KOPT-K1 (cell line): ENCODE measurements around the gene TNS3.
"Not testable (repeated sequence)": the region's sequence is repeated elsewhere in the genome, so short reads cannot be mapped to it uniquely, and the experiment has no call there.

Source experiments
- H3K27ac ChIP-seq: fragments of 200-600 bp; sonication (generic); 2 replicates; pipeline ENCODE4 v1.5.1; 2016; ENCODE audit warnings: antibody characterized with exemption, mild to moderate bottlenecking, low read depth, low read length; ENCODE audit not compliant: poor library complexity, severe bottlenecking
- H3K36me3 ChIP-seq: fragments of 200-600 bp; sonication (generic); 2 replicates; pipeline ENCODE4 v1.5.1; 2017; ENCODE audit warnings: antibody characterized with exemption, mild to moderate bottlenecking, low read length, moderate library complexity; ENCODE audit not compliant: insufficient read depth
- H3K9me3 ChIP-seq: fragments of 200-600 bp; sonication (generic); 2 replicates; pipeline ENCODE4 v1.5.1; 2017; ENCODE audit warnings: antibody characterized with exemption, low read length, mild to moderate bottlenecking; ENCODE audit not compliant: insufficient read depth, poor library complexity, severe bottlenecking

The TNS3 gene

DNA sequence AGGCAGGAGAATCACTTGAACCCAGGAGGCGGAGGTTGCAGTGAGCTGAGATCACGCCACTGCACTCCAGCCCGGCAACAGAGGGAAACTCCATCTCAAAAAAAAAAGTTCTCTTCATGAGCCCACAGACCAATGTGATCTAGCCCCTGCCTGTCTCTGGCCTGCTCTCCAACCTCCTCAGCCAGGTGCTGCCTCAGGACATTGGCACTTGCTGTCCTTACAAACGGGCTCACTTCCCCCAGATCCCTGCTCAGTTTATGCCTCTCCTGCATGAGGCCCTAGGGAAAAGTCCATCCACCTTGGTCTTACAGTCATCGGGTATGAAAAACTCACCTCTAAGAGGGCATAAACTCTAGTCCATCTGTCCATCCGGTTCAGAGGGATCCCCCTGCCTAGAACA lies 32.5 kb downstream of the TNS3 start:
- no peaks in the 10 kb centered on the region for H3K36me3 ChIP-seq
- no peak overlapping the region for H3K27ac ChIP-seq
- H3K9me3 ChIP-seq = peaks cover 6% of the 10 kb centered on the region

- Histone ChIP-seq H3K36me3 (no peaks in the 10 kb centered on the region), H3K27ac (no peak overlapping the region), H3K9me3 (peaks cover 6% of the 10 kb centered on the region)
Observed at GRCh38 chr7:47548546-47548945, 33.4 kb downstream of the TNS3 start.

- Histone ChIP-seq H3K36me3 (no peaks in the 10 kb centered on the region), H3K27ac (no peak overlapping the region), H3K9me3 (peaks cover 6% of the 10 kb centered on the region)
Observed at GRCh38 chr7:47546733-47547494, 35.0 kb downstream of the TNS3 start.

- Histone ChIP-seq H3K27ac (no peak overlapping the region), H3K9me3 (peaks cover 6% of the 10 kb centered on the region), H3K36me3 (no peaks in the 10 kb centered on the region)
Observed at GRCh38 chr7:47546171-47546570, 35.7 kb downstream of the TNS3 start.

DNA sequence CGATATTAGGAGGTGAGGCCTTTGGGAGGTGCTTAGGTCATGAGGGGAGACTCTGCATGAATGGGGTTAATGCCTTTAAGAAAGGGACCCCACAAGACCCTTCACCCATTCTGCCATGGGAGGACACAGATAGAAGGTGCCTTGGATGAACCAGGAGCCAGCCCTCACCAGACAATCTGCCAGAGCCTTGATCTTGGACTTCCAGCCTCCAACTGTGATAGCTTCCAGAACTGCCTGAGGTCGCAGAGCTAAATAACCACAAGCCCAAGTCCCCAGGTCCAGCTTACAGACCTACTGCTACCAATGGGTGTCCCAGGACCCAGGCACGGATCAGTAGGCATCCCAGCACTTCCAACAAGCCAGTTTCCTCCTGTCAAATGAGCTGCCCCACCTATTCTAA lies 37.5 kb downstream of the TNS3 start:
- Histone ChIP-seq H3K27ac (no peak overlapping the region), H3K36me3 (no peaks in the 10 kb centered on the region), H3K9me3 (peaks cover 6% of the 10 kb centered on the region)

DNA sequence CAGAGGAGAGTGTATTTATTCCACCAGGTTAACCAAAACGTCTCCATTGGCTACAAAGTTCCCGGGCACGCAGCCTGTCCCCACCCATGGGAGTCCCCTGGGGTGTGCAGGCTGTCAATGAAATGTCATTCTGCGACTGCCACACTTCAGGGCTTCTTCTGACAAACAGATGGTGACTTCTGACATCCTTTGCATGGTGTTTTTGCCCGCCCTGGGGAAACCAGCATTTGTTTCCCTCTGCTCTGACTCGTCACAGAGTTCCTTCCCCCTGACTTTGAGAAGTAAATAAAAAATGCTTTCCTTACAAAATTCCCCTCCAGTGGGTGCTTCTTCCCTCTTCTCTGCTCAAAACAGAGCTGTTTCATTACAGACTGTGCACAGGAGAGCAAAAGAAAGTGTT lies 38.2 kb downstream of the TNS3 start:
- H3K36me3 ChIP-seq = no peaks in the 10 kb centered on the region

DNA sequence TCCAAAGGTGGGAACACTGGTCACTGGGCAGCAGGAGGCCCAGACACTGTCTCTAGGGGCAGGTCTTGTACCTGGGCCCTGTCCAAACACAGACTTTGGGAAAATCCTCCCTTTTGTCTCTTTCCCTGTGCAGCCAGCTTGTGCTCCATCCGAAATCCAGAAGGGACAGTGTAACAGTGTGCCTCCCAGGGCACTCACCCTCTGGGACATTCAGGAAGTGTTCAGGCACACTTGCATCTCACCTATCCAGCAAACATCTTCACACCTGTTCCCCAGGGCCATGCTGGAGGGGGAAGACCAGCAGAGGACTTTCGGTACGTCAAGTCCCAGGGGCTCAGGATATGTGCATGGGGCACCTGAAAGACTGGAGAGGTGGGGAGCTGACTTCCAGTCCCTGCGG lies 38.9 kb downstream of the TNS3 start:
- Histone ChIP-seq H3K27ac (no peak overlapping the region), H3K36me3 (no peaks in the 10 kb centered on the region)

More for the DNA sequence above, 38.2 kb downstream of the TNS3 start:
- Histone ChIP-seq H3K9me3 (peaks cover 6% of the 10 kb centered on the region), H3K27ac (no peak overlapping the region)

DNA sequence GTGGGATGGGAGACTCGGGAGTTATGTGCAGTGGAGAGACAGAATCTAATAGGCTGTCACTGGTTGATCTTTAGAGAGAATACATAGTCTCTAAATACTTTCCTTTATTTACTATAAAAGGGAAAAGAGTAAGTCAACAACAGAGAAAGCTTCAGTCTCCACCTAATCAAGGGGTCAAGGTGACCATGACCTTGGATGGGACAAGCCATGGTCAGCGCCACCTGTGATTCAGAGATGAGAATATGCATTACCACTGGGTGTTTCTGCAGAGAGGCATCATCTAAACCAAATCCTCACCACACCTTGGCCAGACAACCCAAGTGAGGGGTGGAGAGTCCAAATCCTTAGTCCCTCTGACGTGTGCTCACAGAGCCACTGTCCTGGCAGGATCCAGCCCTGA lies 39.9 kb downstream of the TNS3 start:
- H3K27ac ChIP-seq = no peak overlapping the region

More for the DNA sequence above, 38.9 kb downstream of the TNS3 start:
- peaks cover 5% of the 10 kb centered on the region for H3K9me3 ChIP-seq

DNA sequence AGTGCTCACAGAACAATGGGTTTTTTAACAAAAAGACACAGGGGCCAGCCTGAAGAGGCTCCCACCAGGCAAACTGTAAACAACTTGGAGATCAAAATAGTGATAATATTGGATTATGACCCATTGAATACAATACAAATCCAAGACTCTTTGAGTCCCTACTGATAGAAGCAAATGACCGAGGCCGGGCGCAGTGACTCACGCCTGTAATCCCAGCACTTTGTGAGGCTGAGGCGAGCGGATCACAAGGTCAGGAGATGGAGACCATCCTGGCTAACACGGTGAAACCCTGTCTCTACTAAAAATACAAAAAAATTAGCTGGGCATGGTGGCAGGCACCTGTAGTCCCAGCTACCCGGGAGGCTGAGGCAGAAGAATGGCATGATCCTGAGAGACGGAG lies 40.4 kb downstream of the TNS3 start:
- not testable (repeated sequence) for H3K27ac ChIP-seq, H3K9me3 ChIP-seq

More for the DNA sequence above, 39.9 kb downstream of the TNS3 start:
- no peaks in the 10 kb centered on the region for H3K36me3 ChIP-seq
- H3K9me3 ChIP-seq = no peaks in the 10 kb centered on the region

DNA sequence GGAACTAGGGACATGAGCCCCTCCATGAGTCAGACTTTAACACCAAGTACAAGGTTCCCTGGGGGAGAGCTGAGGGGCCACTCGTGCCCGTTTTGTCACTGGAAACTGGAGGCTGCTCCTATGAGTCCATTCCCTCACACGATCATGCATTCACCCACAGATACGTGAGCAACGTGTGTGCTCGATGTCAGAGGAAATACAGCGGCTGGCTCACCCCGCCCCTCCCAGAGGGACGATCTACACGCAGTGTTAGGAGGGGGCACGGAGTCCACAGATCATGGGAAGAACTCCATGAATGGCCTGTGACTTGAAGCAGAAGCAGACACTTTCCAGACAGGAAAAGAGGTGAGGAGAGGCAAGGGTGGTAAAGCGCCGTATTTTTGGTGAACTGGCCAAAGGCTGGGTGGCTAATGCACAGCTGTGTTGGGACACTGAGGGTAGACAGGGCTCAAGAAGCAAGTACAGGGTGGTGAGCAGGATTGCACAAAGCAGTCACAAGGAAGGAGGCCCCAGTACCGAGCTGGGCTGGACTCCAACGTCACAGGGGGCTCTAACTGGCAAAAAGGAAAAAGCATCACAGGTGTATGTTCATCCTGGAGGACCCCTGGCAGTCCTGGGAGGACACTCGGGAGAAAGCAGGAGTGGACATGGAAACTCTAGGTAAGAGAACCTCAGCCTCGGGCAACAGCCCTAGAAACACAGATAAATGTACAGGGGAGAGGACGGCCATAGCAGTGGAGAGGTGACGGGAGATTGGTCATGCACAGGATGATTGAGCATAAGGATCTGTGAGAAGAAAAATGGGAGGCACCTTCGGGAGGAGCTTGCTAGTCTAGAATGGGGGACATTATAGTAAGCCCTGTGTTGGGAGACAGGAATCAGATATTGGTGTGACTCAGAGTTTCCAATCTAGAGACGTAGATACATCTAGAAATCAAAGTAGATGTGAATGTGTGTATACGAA lies 41.2 kb downstream of the TNS3 start:
- H3K27ac ChIP-seq = no peak overlapping the region
- H3K36me3 ChIP-seq = no peaks in the 10 kb centered on the region
- H3K9me3 ChIP-seq = no peaks in the 10 kb centered on the region

More for the DNA sequence above, 40.4 kb downstream of the TNS3 start:
- H3K36me3 ChIP-seq = not testable (repeated sequence)

GRCh38 chr7:47540053-47540386 lies 41.9 kb downstream of the TNS3 start:
- no peak overlapping the region for H3K27ac ChIP-seq
- no peaks in the 10 kb centered on the region for H3K36me3 ChIP-seq
- H3K9me3 ChIP-seq = no peaks in the 10 kb centered on the region

DNA sequence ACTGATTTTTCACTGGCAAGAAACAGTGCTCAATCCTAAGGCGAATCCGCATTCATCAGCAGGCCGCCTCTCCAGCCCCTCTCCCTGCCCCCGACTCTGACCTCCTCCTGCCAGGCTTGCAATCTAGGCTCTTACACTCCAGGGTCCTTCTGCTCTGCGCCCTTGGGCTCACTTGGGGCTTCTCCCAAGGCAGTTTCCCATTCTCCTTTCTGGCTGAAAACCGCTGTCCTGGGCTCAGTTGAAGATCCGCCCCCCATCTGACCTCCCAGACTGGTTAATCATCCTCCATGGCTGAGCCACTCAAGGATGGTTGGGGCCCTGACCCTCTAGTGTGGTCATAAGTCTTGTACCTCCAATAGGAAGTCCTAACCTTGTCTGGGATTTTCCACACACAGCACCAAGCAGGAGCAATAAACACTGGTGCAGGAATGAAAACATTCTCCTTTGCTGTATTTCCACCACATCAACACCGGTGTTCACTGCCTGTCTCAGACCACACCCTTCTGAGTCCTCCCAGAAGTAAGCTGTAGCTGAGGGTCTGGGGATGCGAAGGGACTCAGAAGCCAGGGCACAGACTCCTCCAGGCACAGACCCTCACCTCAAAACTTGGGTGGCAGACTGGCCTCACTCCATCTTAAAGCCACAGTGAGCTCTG lies 42.4 kb downstream of the TNS3 start:
- no peak overlapping the region for H3K27ac ChIP-seq
- H3K9me3 ChIP-seq = no peaks in the 10 kb centered on the region
- H3K36me3 ChIP-seq = no peaks in the 10 kb centered on the region

GRCh38 chr7:47538846-47539311 lies 43.0 kb downstream of the TNS3 start:
- no peaks in the 10 kb centered on the region for H3K36me3 ChIP-seq
- H3K9me3 ChIP-seq = no peaks in the 10 kb centered on the region
- no peak overlapping the region for H3K27ac ChIP-seq

- Histone ChIP-seq H3K36me3 (no peaks in the 10 kb centered on the region), H3K27ac (no peak overlapping the region), H3K9me3 (no peaks in the 10 kb centered on the region)
Observed at GRCh38 chr7:47537716-47538675, 43.9 kb downstream of the TNS3 start.
